HG03025 (cell line): ENCODE measurements around the gene SDSL.

Source experiments
- ATAC-seq: cut with Tn5 transposase; IDR thresholded peaks from one replicate; pipeline ENCODE4 v1.9.1; 2021; ENCODE audit warnings: mild to moderate bottlenecking, moderate library complexity; ENCODE audit not compliant: unreplicated experiment, low FRiP score

The SDSL gene

DNA sequence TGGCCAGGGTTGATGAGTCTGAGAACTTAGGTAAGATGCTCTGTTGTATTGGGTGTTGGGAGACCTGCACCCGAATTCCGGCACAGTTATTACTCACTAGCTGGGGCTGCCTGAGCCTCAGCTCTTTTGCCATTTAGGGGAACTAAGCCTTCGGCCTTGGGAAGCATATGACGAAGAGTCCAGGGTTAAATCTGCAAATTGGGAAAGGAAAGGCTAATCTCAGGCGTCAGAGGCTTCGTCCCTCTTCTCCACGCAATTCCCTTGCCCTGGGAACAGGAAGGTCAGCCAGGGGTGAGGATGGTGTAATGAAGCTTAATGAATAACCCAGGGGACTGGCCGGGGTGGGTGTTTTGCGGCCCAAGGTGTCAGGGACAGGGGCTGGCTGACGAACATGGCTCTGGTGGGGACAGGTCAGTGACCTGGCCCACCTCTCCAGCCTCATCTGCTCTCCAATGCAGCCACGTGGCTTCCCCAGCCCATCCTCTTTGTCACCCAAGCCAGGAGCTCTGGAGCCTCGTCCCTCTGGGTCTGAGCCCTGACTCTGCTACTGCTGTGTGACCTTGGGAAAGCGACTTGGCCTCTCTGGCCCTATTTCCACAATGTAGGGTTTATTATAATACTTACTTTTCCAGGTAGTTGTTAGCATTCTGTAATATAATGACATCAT is 3.8 kb upstream of the SDSL start:
- ATAC-seq, result no peak

- no peak for ATAC-seq
These were observed 1.1 kb upstream of the SDSL start for GRCh38 chr12:113420996-113421595.

DNA sequence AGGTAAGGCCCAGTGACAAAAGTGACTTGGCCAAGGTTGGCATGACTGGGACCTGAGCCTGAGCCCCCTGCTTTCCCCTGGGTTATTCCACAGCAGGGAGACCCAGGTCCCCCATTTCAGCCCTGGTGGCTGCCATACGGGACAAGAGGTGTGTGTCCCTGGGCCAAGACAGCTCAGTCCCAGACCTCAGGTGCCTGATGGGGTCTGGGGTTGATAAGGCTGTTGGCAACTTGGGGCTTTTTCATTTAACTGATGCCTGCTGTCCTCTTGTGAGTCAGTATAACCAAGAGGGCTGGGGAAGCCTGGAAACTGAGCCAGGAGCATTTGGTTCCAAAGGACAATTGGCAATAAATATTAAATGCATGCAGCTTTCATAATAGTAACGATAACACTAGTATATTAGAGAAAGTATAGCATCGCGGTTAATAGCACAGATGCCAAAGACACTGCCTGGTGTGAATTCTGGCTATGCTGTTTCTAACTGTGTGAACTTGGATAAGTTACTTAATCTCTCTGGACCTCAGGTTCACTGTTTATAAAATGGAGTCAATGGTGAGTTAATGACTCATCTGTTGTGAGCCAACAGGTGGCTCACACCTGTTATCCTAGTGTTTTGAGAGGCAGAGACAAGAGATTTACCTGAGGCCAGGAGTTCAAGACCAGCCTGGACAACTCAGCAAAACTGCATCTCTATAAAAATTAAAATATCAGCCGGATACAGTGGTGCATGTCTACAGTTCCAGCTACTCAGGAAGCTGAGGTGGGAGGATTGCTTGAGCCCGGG is 898 bp downstream of the SDSL start:
- no peak for ATAC-seq

- no peak for ATAC-seq
These were observed 2.3 kb downstream of the SDSL start for GRCh38 chr12:113424456-113424855.

- no peak for ATAC-seq
These were observed 3.0 kb downstream of the SDSL start for GRCh38 chr12:113424915-113425823.

- ATAC-seq, result no peak
These were observed 3.8 kb downstream of the SDSL start for GRCh38 chr12:113425960-113426453.

- ATAC-seq, result no peak
These were observed 5.7 kb downstream of the SDSL start for GRCh38 chr12:113427882-113428281.

DNA sequence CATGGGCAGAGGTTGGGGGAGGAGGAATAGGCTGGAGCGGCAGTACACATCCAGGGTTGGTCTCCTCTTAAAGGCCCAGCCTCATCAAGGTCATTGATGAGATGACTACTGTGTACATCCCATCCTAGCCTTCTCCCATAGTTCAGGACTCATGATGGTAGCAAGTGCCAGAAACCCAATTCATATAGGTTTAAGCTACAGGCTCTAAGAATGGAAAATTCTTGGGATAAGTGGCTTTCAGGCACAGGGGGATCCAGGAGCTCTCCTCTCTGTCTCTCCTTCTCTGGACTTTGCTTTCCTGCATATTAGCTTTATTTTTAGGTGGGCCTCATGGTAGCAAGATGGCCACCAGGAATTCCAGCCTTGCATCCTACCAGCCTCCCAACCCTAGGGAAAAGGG is 6.3 kb downstream of the SDSL start:
- ATAC-seq, result no peak

GRCh38 chr12:113432986-113433385 is 10.8 kb downstream of the SDSL start:
- no peak for ATAC-seq

DNA sequence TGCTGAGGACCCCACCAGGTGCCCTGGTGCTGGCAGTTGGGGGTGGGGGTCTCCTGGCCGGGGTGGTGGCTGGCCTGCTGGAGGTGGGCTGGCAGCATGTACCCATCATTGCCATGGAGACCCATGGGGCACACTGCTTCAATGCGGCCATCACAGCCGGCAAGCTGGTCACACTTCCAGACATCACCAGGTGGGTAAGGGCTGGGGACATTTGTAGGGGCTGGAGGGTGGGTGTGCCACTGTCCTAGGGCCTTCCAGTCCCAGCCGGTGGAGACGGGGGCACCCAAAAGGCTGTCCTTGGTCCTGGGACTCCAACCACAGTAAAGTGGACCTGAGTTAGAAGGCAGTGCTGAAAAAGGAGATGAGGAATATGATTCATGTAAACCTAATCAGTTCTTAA is 13.2 kb downstream of the SDSL start:
- no peak for ATAC-seq

DNA sequence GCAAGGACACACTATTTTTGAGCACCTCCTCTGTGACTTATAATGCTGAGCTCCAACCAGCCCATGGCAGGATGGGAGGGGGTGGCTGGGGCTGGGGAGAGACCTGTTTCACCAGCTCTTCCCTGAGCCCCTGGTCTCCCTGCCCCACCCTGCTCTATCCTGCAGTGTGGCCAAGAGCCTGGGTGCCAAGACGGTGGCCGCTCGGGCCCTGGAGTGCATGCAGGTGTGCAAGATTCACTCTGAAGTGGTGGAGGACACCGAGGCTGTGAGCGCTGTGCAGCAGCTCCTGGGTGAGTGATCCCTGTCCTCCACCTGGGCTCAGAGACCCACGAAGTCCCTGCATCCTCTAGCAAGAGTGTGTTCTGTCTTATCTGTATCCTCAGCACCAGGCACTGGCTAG is 14.4 kb downstream of the SDSL start:
- ATAC-seq, result no peak

- no peak for ATAC-seq
These were observed 15.0 kb downstream of the SDSL start for GRCh38 chr12:113436993-113437728.

DNA sequence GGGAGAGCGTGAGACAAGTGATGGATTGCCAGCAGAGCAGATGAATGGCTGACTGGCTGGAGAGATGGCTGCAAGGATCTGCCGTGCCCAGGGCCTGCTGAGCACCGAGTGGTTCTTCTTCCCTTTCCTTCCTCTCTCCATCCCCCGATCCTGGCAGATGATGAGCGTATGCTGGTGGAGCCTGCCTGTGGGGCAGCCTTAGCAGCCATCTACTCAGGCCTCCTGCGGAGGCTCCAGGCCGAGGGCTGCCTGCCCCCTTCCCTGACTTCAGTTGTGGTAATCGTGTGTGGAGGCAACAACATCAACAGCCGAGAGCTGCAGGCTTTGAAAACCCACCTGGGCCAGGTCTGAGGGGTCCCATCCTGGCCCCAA is 15.5 kb downstream of the SDSL start:
- ATAC-seq, result no peak

DNA sequence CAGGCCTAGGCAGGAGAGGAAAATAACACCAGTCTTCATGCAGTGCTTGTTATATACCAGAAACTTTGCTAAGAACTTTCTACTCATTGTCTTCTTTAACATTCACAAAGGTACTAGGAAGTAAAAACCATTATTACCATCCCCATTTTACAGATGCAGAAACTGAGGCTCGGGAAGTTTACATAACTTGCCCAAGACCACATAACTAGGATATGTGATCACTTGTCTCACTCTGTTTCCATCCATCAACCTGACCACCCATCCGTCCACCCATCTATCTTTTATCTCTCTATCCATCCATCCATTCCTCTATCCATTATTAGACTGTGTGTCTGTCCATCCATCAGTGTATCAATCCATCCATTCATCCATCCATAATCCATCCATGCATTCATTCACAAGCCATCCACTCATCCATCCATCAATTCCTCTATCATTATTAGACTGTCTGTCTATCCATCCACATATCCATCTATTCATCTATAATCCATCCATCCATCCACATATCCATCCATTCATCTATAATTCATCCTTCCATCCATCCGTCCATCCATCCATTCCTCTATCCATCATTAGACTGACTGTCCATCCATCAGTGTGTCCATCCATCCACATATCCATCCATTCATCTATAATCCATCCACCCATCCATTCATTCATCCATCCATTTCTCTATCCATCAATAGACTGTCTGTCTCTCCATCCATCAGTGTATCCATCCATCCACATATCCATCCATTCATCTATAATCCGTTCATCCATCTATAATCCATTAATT is 16.5 kb downstream of the SDSL start:
- ATAC-seq, result no peak

DNA sequence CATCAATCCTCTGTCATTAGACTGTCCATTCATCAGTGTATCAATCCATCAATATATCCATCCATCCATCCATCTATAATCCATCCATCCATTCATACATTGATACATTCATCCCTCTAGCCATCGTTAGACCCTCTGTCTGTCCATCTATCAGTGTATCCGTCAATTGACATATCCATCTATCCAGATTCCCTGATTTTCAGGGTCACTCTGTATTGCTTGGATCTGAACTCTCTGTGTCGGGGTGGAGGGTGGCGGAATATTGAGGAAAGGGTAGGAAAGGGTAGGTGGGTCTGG is 17.1 kb downstream of the SDSL start:
- ATAC-seq, result no peak

DNA sequence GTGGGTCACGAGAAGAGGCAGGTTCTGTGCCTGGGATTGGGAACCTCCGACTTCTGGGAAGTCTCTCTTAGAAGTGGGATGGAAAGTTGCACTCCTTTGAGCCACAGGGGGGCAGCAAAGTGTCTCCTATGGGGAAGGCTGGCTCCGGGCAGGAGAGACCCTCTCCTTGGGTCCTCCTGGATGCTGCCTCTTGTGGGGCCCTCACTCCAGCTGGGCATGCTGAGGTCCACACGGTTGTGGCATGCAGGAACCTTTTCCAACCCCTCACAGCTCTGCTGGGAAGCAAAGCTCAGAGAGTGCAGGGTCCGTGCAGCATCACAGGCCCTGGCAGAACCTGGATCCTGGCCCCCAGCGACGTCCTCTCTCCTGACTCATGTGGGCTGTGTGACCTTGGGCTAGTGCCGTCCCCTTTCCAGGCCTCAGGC is 17.4 kb downstream of the SDSL start:
- no peak for ATAC-seq

GRCh38 chr12:113440336-113440735 is 18.2 kb downstream of the SDSL start:
- no peak for ATAC-seq

DNA sequence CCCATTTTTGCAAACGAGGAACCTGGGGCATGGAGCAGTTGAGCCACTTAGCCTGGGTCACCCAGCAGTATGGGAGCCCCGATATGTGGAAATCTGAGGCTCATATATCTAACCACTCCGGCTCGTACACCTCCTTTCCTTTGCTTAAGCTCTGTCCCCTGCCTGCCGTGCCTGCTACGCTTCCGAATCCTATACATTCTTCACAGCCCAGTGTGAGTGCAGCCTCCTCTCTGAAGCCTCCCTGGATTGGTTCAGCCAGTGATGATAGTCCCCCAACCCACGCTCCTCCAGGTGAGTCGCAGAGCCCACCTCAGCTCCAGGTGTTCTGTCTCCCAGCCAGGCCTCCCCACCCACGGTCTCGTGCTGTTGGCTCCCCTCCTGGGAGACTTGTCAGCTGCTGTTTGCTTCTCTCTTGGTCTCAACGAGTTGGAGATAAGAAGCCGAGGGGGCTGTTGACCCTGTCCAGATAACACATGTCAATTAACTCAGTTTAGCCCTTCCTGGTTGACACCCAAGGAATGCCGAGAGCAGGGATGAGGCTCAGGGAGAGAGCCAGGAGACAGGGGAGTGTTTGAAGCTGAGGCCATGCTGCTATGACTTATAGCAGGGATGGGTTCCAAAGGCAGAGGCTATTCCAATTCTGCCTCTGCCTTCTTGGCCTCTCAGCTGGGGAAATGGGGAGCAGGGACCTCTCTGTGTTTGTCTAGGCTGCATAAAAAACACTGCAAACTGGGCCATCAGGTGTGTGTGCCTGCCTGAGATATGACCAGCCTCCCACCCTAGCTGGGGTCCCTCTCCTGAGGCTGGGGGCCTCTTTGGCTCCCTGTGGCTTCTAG is 19.0 kb downstream of the SDSL start:
- ATAC-seq, result no peak
